HEK293 (cell line): ENCODE data around the gene TFR2.

Experiments used
- CTCF ChIA-PET: fragments of 350-600 bp; formaldehyde crosslinking; extraction: SDS; loops from one replicate; lab custom pipeline; 2021; ENCODE audit warnings: antibody characterized with exemption; lab: Yijun Ruan, JAX
- POLR2A ChIA-PET: fragments of 300-600 bp; formaldehyde crosslinking; extraction: SDS; loops from one replicate; lab custom pipeline; 2020; ENCODE audit warnings: antibody characterized with exemption, inconsistent platforms; lab: Yijun Ruan, JAX
- H3K27ac ChIP-seq: fragments of 200-500 bp; sonication (Bioruptor generic); 2 replicates; pipeline ENCODE4 v1.5.1; 2014; ENCODE audit warnings: low read depth, low read length, control low read depth, inconsistent platforms; ENCODE audit errors: extremely low read depth
- H3K36me3 ChIP-seq, 2 experiments: fragments of 200-500 bp in 1 of 2; sonication (Bioruptor generic) in 1 of 2; 1 replicate in 1 of 2; 2 replicates in 1 of 2; pipeline ENCODE4 v1.5.1; 2014 to 2017; ENCODE audit warnings: inconsistent platforms in 2 of 2, low read length in 2 of 2; ENCODE audit not compliant: control insufficient read depth in 2 of 2, insufficient read depth in 1 of 2
- H3K4me1 ChIP-seq: fragments of 200-500 bp; sonication (Bioruptor generic); 2 replicates; pipeline ENCODE4 v1.5.1; 2014; ENCODE audit warnings: mild to moderate bottlenecking, low read length, inconsistent platforms; ENCODE audit not compliant: control insufficient read depth, insufficient read depth
- H3K4me3 ChIP-seq: 2 replicates; pipeline ENCODE4 v1.5.1; 2011; ENCODE audit warnings: low read depth, mild to moderate bottlenecking, control low read depth, low read length, moderate library complexity
- H3K9me3 ChIP-seq: fragments of 200-500 bp; sonication (Bioruptor generic); 2 replicates; pipeline ENCODE4 v1.5.1; 2014; ENCODE audit warnings: low read depth, low read length, inconsistent platforms; ENCODE audit not compliant: control insufficient read depth, insufficient read depth
- GLIS2 ChIP-seq: fragments of 450-650 bp; formaldehyde crosslinking; IDR thresholded peaks from 2 replicates; pipeline ENCODE4 v1.5.1; 2016; ENCODE audit warnings: missing biosample characterization, missing genetic modification characterization
- ZBTB49 ChIP-seq: fragments of 450-650 bp; formaldehyde crosslinking; IDR thresholded peaks from 2 replicates; pipeline ENCODE4 v1.5.1; 2016; ENCODE audit warnings: missing biosample characterization, missing genetic modification characterization, low read depth
- ZNF138 ChIP-seq: fragments of 450-650 bp; formaldehyde crosslinking; IDR thresholded peaks from 2 replicates; pipeline ENCODE4 v1.5.1; 2016; ENCODE audit warnings: missing biosample characterization, missing genetic modification characterization, borderline replicate concordance
- ZNF140 ChIP-seq: fragments of 450-650 bp; formaldehyde crosslinking; IDR thresholded peaks from 2 replicates; pipeline ENCODE4 v1.5.1; 2016; ENCODE audit warnings: missing biosample characterization, missing genetic modification characterization
- ZNF211 ChIP-seq: fragments of 450-650 bp; formaldehyde crosslinking; IDR thresholded peaks from 2 replicates; pipeline ENCODE4 v1.5.1; 2016; ENCODE audit warnings: low read depth, missing biosample characterization, missing genetic modification characterization
- ZNF302 ChIP-seq: fragments of 450-650 bp; formaldehyde crosslinking; IDR thresholded peaks from 2 replicates; pipeline ENCODE4 v1.5.1; 2016; ENCODE audit warnings: missing biosample characterization, missing genetic modification characterization, low read depth
- ZNF350 ChIP-seq: fragments of 450-650 bp; formaldehyde crosslinking; IDR thresholded peaks from 2 replicates; pipeline ENCODE4 v1.5.0; 2017; ENCODE audit warnings: missing biosample characterization, mild to moderate bottlenecking, missing genetic modification characterization
- ZNF354C ChIP-seq: fragments of 450-650 bp; formaldehyde crosslinking; IDR thresholded peaks from 2 replicates; pipeline ENCODE4 v1.5.1; 2016; ENCODE audit warnings: missing biosample characterization, missing genetic modification characterization, low read depth, borderline replicate concordance
- ZNF416 ChIP-seq: fragments of 450-650 bp; formaldehyde crosslinking; IDR thresholded peaks from 2 replicates; pipeline ENCODE4 v1.5.1; 2016; ENCODE audit warnings: missing biosample characterization, missing genetic modification characterization
- ZNF426 ChIP-seq: fragments of 450-650 bp; formaldehyde crosslinking; IDR thresholded peaks from 2 replicates; pipeline ENCODE4 v1.5.1; 2017; ENCODE audit warnings: missing biosample characterization, missing genetic modification characterization, mild to moderate bottlenecking, inconsistent platforms, moderate library complexity
- ZNF433 ChIP-seq: fragments of 450-650 bp; formaldehyde crosslinking; IDR thresholded peaks from 2 replicates; pipeline ENCODE4 v1.5.1; 2016; ENCODE audit warnings: missing biosample characterization, missing genetic modification characterization, low read depth
- ZNF501 ChIP-seq: fragments of 450-650 bp; formaldehyde crosslinking; IDR thresholded peaks from 2 replicates; pipeline ENCODE4 v1.5.1; 2016; ENCODE audit warnings: missing biosample characterization, missing genetic modification characterization
- ZNF621 ChIP-seq: fragments of 450-650 bp; formaldehyde crosslinking; IDR thresholded peaks from 2 replicates; pipeline ENCODE4 v1.5.1; 2017; ENCODE audit warnings: missing biosample characterization, missing genetic modification characterization
- ZNF624 ChIP-seq: fragments of 450-650 bp; formaldehyde crosslinking; IDR thresholded peaks from 2 replicates; pipeline ENCODE4 v1.5.1; 2017; ENCODE audit warnings: missing biosample characterization, missing genetic modification characterization
- ZNF76 ChIP-seq: fragments of 450-650 bp; formaldehyde crosslinking; IDR thresholded peaks from 2 replicates; pipeline ENCODE4; 2016; ENCODE audit warnings: low read depth, missing biosample characterization, missing genetic modification characterization, borderline replicate concordance
- ZNF830 ChIP-seq: fragments of 450-650 bp; IDR thresholded peaks from 2 replicates; pipeline ENCODE4 v1.5.0; 2018; ENCODE audit warnings: missing biosample characterization, missing genetic modification characterization, low read depth, mild to moderate bottlenecking, moderate library complexity
- TF ChIP-seq, protein P1 (sequence below): IDR thresholded peaks from 2 replicates; pipeline ENCODE4 v1.6.1; 2011; ENCODE audit warnings: mild to moderate bottlenecking, low read depth, low read length, borderline replicate concordance
- TF ChIP-seq, protein P2 (sequence below): fragments of 450-650 bp; formaldehyde crosslinking; IDR thresholded peaks from 2 replicates; pipeline ENCODE4 v1.5.1; 2016; ENCODE audit warnings: missing biosample characterization, missing genetic modification characterization, borderline replicate concordance

TFR2 gene

DNA sequence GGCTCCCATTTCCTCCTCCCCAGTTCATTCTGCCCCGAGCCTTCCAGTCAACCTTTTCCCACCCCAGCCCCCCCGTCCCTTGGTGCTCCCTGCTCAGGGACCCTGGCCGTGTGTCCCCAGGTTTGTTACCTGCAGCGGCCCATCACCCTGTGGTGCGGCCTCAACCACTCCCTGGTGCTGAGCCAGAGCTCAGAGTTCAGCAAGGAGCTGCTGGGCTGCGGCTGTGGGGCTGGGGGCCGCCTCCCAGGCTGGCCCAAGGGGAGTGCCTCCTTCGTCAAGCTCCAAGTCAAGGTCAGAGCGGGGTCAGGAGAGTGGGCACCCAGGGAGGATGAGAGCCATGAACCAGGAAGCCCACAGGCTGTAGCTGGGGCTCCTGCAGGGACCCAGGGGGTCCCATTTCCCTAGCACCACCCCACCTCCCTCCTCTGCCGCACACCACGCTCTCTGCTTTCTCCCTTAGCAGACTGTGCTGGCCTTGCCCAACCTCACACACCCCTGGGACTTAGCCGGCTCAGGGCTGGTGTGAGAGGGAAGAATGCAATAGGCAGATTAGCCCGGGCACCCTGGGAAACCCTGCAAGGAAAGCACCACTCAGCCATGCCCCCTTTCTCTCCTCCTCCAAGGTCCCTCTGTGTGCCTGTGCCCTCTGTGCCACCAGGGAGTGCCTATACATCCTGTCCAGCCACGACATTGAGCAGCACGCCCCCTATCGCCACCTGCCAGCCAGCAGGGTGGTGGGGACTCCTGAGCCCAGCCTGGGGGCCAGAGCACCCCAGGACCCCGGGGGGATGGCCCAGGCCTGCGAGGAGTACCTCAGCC lies 41.2 kb downstream of the TFR2 start:
- TF ChIP-seq GLIS2 (peak; percentile 27; the same call in 1 of the 2 replicates), ZNF211 (tag by site-specific recombination) (no peak)
- H3K36me3 ChIP-seq = no peaks in the 10 kb centered on the region; a peak in 1 of 3 replicates
- H3K9me3 ChIP-seq = no peaks in the 10 kb centered on the region
- ChIA-PET CTCF (interaction anchor here (1.7 kb wide), 1 partner anchor 11 kb away, joined by 5 read pairs; no protein-coding TSS in a partner anchor), POLR2A (interaction anchor here (6.4 kb wide), 1 partner anchor 15 kb away, joined by 41 read pairs; the partner anchor contains the start of genes FBXO24 and LRCH4)
- no peak overlapping the region for H3K27ac ChIP-seq
- H3K4me1 ChIP-seq = peaks cover 17% of the 10 kb centered on the region
- no peak overlapping the region for H3K4me3 ChIP-seq

- TF ChIP-seq ZBTB49 (tag by site-specific recombination) = no peak
- no peak for TF ChIP-seq ZNF138 (tag by site-specific recombination)
- TF ChIP-seq, protein P1, sequence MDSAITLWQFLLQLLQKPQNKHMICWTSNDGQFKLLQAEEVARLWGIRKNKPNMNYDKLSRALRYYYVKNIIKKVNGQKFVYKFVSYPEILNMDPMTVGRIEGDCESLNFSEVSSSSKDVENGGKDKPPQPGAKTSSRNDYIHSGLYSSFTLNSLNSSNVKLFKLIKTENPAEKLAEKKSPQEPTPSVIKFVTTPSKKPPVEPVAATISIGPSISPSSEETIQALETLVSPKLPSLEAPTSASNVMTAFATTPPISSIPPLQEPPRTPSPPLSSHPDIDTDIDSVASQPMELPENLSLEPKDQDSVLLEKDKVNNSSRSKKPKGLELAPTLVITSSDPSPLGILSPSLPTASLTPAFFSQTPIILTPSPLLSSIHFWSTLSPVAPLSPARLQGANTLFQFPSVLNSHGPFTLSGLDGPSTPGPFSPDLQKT = no peak
- no peak for TF ChIP-seq ZNF76 (tag by site-specific recombination)
- TF ChIP-seq ZNF433 (tag by site-specific recombination) = no peak
- no peak for TF ChIP-seq ZNF426 (tag by site-specific recombination)
- TF ChIP-seq ZNF621 = no peak
- no peak for TF ChIP-seq ZNF302 (tag by site-specific recombination)
- no peak for TF ChIP-seq ZNF416
- TF ChIP-seq, protein P2, sequence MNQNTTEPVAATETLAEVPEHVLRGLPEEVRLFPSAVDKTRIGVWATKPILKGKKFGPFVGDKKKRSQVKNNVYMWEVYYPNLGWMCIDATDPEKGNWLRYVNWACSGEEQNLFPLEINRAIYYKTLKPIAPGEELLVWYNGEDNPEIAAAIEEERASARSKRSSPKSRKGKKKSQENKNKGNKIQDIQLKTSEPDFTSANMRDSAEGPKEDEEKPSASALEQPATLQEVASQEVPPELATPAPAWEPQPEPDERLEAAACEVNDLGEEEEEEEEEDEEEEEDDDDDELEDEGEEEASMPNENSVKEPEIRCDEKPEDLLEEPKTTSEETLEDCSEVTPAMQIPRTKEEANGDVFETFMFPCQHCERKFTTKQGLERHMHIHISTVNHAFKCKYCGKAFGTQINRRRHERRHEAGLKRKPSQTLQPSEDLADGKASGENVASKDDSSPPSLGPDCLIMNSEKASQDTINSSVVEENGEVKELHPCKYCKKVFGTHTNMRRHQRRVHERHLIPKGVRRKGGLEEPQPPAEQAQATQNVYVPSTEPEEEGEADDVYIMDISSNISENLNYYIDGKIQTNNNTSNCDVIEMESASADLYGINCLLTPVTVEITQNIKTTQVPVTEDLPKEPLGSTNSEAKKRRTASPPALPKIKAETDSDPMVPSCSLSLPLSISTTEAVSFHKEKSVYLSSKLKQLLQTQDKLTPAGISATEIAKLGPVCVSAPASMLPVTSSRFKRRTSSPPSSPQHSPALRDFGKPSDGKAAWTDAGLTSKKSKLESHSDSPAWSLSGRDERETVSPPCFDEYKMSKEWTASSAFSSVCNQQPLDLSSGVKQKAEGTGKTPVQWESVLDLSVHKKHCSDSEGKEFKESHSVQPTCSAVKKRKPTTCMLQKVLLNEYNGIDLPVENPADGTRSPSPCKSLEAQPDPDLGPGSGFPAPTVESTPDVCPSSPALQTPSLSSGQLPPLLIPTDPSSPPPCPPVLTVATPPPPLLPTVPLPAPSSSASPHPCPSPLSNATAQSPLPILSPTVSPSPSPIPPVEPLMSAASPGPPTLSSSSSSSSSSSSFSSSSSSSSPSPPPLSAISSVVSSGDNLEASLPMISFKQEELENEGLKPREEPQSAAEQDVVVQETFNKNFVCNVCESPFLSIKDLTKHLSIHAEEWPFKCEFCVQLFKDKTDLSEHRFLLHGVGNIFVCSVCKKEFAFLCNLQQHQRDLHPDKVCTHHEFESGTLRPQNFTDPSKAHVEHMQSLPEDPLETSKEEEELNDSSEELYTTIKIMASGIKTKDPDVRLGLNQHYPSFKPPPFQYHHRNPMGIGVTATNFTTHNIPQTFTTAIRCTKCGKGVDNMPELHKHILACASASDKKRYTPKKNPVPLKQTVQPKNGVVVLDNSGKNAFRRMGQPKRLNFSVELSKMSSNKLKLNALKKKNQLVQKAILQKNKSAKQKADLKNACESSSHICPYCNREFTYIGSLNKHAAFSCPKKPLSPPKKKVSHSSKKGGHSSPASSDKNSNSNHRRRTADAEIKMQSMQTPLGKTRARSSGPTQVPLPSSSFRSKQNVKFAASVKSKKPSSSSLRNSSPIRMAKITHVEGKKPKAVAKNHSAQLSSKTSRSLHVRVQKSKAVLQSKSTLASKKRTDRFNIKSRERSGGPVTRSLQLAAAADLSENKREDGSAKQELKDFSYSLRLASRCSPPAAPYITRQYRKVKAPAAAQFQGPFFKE (tag by site-specific recombination) = no peak
- TF ChIP-seq ZNF354C = no peak
- TF ChIP-seq ZNF830 (tag by site-specific recombination) = no peak
- TF ChIP-seq ZNF350 = no peak
- TF ChIP-seq ZNF501 = no peak
- TF ChIP-seq ZNF624 (tag by site-specific recombination) = no peak
- TF ChIP-seq ZNF140 (tag by site-specific recombination) = no peak
- no peaks in the 10 kb centered on the region; a peak in 1 of 3 replicates for H3K36me3 ChIP-seq
- ChIA-PET CTCF (interaction anchor here (0.6 to 1.7 kb wide), 2 partner anchors 10 to 144 kb away, joined by 3 to 5 read pairs; no protein-coding TSS in a partner anchor), POLR2A (interaction anchor here (6.4 kb wide), 1 partner anchor 13 kb away, joined by 41 read pairs; the partner anchor contains the start of genes FBXO24 and LRCH4)
- H3K27ac ChIP-seq = no peak overlapping the region
- no peak overlapping the region for H3K4me3 ChIP-seq
- H3K9me3 ChIP-seq = no peaks in the 10 kb centered on the region
- H3K4me1 ChIP-seq = peaks cover 12% of the 10 kb centered on the region
Measured at GRCh38 chr7:100598425-100598824, 42.9 kb downstream of the TFR2 start.
